ENCODE data around the gene BCAS1. TPM values are rescaled to one million over a fixed set of nuclear protein-coding genes. Genes with fewer than 3 reads are reported as not detected.

The BCAS1 gene
- total RNA-seq (under 1 TPM in 2 of 5 experiments, not detected in 3; 0.10 to 0.16 TPM), polyA plus RNA-seq (under 1 TPM in 1 of 2 donors, not detected in 1; 0.05 TPM), total RNA-seq (0.40 reads per million)

- H3K4me3 ChIP-seq (ENCODE audit: low read length) = no peak within 1 kb of the TSS
- H3K27ac Mint-ChIP-seq = peak within 1 kb of the TSS in 1 of 9 donors; percentile 27
- ATAC-seq = no peak
- DNase-seq = no peak
- peaks cover 0 to 7% (median 0%) of the 10 kb centered on the region in 7 donors for H3K4me1 Mint-ChIP-seq
- POLR2A ChIA-PET = no interaction called here
- peaks cover 0 to 3% (median 0%) of the 10 kb centered on the region in 11 donors for H3K9me3 Mint-ChIP-seq
- CTCF ChIA-PET = no interaction called here
- H3K4me1 ChIP-seq (ENCODE audit: control insufficient read depth in 2 of 2, insufficient read depth in 2 of 2, low read length in 2 of 2) = no peaks in the 10 kb centered on the region
- no peaks in the 10 kb centered on the region for H3K36me3 Mint-ChIP-seq
- H3K27me3 ChIP-seq (ENCODE audit: control insufficient read depth in 2 of 2, insufficient read depth in 2 of 2, low read length in 2 of 2) = no peaks in the 10 kb centered on the region
- no peak within 1 kb of the TSS for H3K27ac ChIP-seq (ENCODE audit: low read depth, low read length)
- no peaks in the 10 kb centered on the region for H3K9me3 ChIP-seq (ENCODE audit: control insufficient read depth in 2 of 3, low read length in 3 of 3)
- peaks cover 0 to 18% (median 0%) of the 10 kb centered on the region in 5 donors for H3K27me3 Mint-ChIP-seq
- intact Hi-C loops (cut with micrococcal nuclease) = no loop called here
- no peaks in the 10 kb centered on the region for H3K36me3 ChIP-seq (ENCODE audit: control insufficient read depth in 2 of 3, insufficient read depth in 3 of 3, low read length in 3 of 3)
- H3K4me3 Mint-ChIP-seq = no peak within 1 kb of the TSS
Measured at GRCh38 chr20:54070187-54070987, at the start of gene BCAS1. Gene BCAS1, minus strand, starts transcription at chr20:54070594. Its CDS starts 11,876 bp downstream, at chr20:54058718.

GRCh38 chr20:54119744-54120143, 49.4 kb upstream of the BCAS1 start:
- Histone ChIP-seq H3K27ac (ENCODE audit: low read depth, low read length) (no peak overlapping the region), H3K27me3 (ENCODE audit: control insufficient read depth in 2 of 2, insufficient read depth in 2 of 2, low read length in 2 of 2) (no peaks in the 10 kb centered on the region), H3K4me3 (ENCODE audit: low read length) (no peak overlapping the region), H3K9me3 (ENCODE audit: control insufficient read depth in 2 of 3, low read length in 3 of 3) (no peaks in the 10 kb centered on the region), H3K4me1 (ENCODE audit: control insufficient read depth in 2 of 2, insufficient read depth in 2 of 2, low read length in 2 of 2) (no peaks in the 10 kb centered on the region), H3K36me3 (ENCODE audit: control insufficient read depth in 2 of 3, insufficient read depth in 3 of 3, low read length in 3 of 3) (no peaks in the 10 kb centered on the region)
- Mint-ChIP-seq H3K9me3 (no peaks in the 10 kb centered on the region), H3K4me3 (peak overlapping the region in 1 of 10 donors; percentile 27), H3K27me3 (peaks cover 0 to 7% (median under 1%) of the 10 kb centered on the region in 5 donors), H3K36me3 (no peaks in the 10 kb centered on the region), H3K4me1 (no peaks in the 10 kb centered on the region), H3K27ac (no peak overlapping the region)
- ChIA-PET CTCF (no interaction called here), POLR2A (no interaction called here)
- DNase-seq (no peak), ATAC-seq (no peak)
- intact Hi-C loops (cut with micrococcal nuclease) = no loop called here

- H3K27me3 Mint-ChIP-seq = peaks cover 11 to 15% (median 12%) of the 10 kb centered on the region in 5 donors
- intact Hi-C loops (cut with micrococcal nuclease) = no loop called here
- peaks cover 0 to 2% (median 0%) of the 10 kb centered on the region in 11 donors for H3K9me3 Mint-ChIP-seq
- DNase-seq (no peak), ATAC-seq (no peak)
- H3K4me1 Mint-ChIP-seq = peaks cover 0 to 4% (median 0%) of the 10 kb centered on the region in 7 donors
- Histone ChIP-seq H3K4me1 (ENCODE audit: control insufficient read depth in 2 of 2, insufficient read depth in 2 of 2, low read length in 2 of 2) (no peaks in the 10 kb centered on the region), H3K4me3 (ENCODE audit: low read length) (no peak overlapping the region), H3K27me3 (ENCODE audit: control insufficient read depth in 2 of 2, insufficient read depth in 2 of 2, low read length in 2 of 2) (no peaks in the 10 kb centered on the region), H3K9me3 (ENCODE audit: control insufficient read depth in 2 of 3, low read length in 3 of 3) (no peaks in the 10 kb centered on the region), H3K27ac (ENCODE audit: low read depth, low read length) (no peak overlapping the region), H3K36me3 (ENCODE audit: control insufficient read depth in 2 of 3, insufficient read depth in 3 of 3, low read length in 3 of 3) (no peaks in the 10 kb centered on the region)
- no peak overlapping the region for H3K27ac Mint-ChIP-seq
- H3K36me3 Mint-ChIP-seq = no peaks in the 10 kb centered on the region
- ChIA-PET CTCF (no interaction called here), POLR2A (no interaction called here)
- H3K4me3 Mint-ChIP-seq = no peak overlapping the region
Measured at GRCh38 chr20:54118220-54119001, 48.0 kb upstream of the BCAS1 start.

GRCh38 chr20:54116550-54117235, 46.3 kb upstream of the BCAS1 start:
- Mint-ChIP-seq H3K27ac (no peak overlapping the region), H3K36me3 (no peaks in the 10 kb centered on the region), H3K4me3 (no peak overlapping the region), H3K4me1 (peaks cover 0 to 4% (median 0%) of the 10 kb centered on the region in 7 donors), H3K9me3 (peaks cover 0 to 2% (median 0%) of the 10 kb centered on the region in 11 donors), H3K27me3 (peaks cover 12 to 17% (median 14%) of the 10 kb centered on the region in 5 donors)
- Histone ChIP-seq H3K4me3 (ENCODE audit: low read length) (no peak overlapping the region), H3K4me1 (ENCODE audit: control insufficient read depth in 2 of 2, insufficient read depth in 2 of 2, low read length in 2 of 2) (no peaks in the 10 kb centered on the region), H3K9me3 (ENCODE audit: control insufficient read depth in 2 of 3, low read length in 3 of 3) (no peaks in the 10 kb centered on the region), H3K27me3 (ENCODE audit: control insufficient read depth in 2 of 2, insufficient read depth in 2 of 2, low read length in 2 of 2) (no peaks in the 10 kb centered on the region), H3K27ac (ENCODE audit: low read depth, low read length) (no peak overlapping the region), H3K36me3 (ENCODE audit: control insufficient read depth in 2 of 3, insufficient read depth in 3 of 3, low read length in 3 of 3) (no peaks in the 10 kb centered on the region)
- DNase-seq = no peak
- ChIA-PET POLR2A (no interaction called here), CTCF (no interaction called here)
- ATAC-seq = no peak
- intact Hi-C loops (cut with micrococcal nuclease) = no loop called here

- ChIA-PET CTCF (no interaction called here), POLR2A (no interaction called here)
- peaks cover 0 to 4% (median 0%) of the 10 kb centered on the region in 7 donors for H3K4me1 Mint-ChIP-seq
- H3K9me3 Mint-ChIP-seq = peaks cover 0 to 7% (median 0%) of the 10 kb centered on the region in 11 donors
- ATAC-seq (no peak), DNase-seq (no peak)
- peaks cover 0 to 4% (median 0%) of the 10 kb centered on the region in 5 donors for H3K36me3 Mint-ChIP-seq
- H3K27ac ChIP-seq (ENCODE audit: low read depth, low read length) = no peak overlapping the region
- no peak overlapping the region for H3K27ac Mint-ChIP-seq
- H3K36me3 ChIP-seq (ENCODE audit: control insufficient read depth in 2 of 3, insufficient read depth in 3 of 3, low read length in 3 of 3) = no peaks in the 10 kb centered on the region
- H3K9me3 ChIP-seq (ENCODE audit: control insufficient read depth in 2 of 3, low read length in 3 of 3) = no peaks in the 10 kb centered on the region
- no peak overlapping the region for H3K4me3 Mint-ChIP-seq
- peaks cover 14 to 17% (median 16%) of the 10 kb centered on the region in 5 donors for H3K27me3 Mint-ChIP-seq
- H3K27me3 ChIP-seq (ENCODE audit: control insufficient read depth in 2 of 2, insufficient read depth in 2 of 2, low read length in 2 of 2) = no peaks in the 10 kb centered on the region
- H3K4me1 ChIP-seq (ENCODE audit: control insufficient read depth in 2 of 2, insufficient read depth in 2 of 2, low read length in 2 of 2) = no peaks in the 10 kb centered on the region
- H3K4me3 ChIP-seq (ENCODE audit: low read length) = no peak overlapping the region
- intact Hi-C loops (cut with micrococcal nuclease) = no loop called here
Measured at GRCh38 chr20:54115172-54115854, 44.9 kb upstream of the BCAS1 start.

- Histone ChIP-seq H3K4me1 (ENCODE audit: control insufficient read depth in 2 of 2, insufficient read depth in 2 of 2, low read length in 2 of 2) (no peaks in the 10 kb centered on the region), H3K27ac (ENCODE audit: low read depth, low read length) (no peak overlapping the region), H3K4me3 (ENCODE audit: low read length) (no peak overlapping the region), H3K9me3 (ENCODE audit: control insufficient read depth in 2 of 3, low read length in 3 of 3) (no peaks in the 10 kb centered on the region), H3K27me3 (ENCODE audit: control insufficient read depth in 2 of 2, insufficient read depth in 2 of 2, low read length in 2 of 2) (no peaks in the 10 kb centered on the region), H3K36me3 (ENCODE audit: control insufficient read depth in 2 of 3, insufficient read depth in 3 of 3, low read length in 3 of 3) (no peaks in the 10 kb centered on the region)
- H3K36me3 Mint-ChIP-seq = peaks cover 0 to 4% (median 0%) of the 10 kb centered on the region in 5 donors
- H3K4me3 Mint-ChIP-seq = no peak overlapping the region
- intact Hi-C loops (cut with micrococcal nuclease) = no loop called here
- peaks cover 0 to 7% (median 0%) of the 10 kb centered on the region in 11 donors for H3K9me3 Mint-ChIP-seq
- DNase-seq (no peak), ATAC-seq (no peak)
- peaks cover 0 to 4% (median 0%) of the 10 kb centered on the region in 7 donors for H3K4me1 Mint-ChIP-seq
- POLR2A ChIA-PET = interaction anchor here (0.7 kb wide), 1 partner anchor 35 kb away, joined by 3 read pairs; no protein-coding TSS in a partner anchor
- H3K27ac Mint-ChIP-seq = no peak overlapping the region
- CTCF ChIA-PET = no interaction called here
- peaks cover 14 to 17% (median 16%) of the 10 kb centered on the region in 5 donors for H3K27me3 Mint-ChIP-seq
Measured at GRCh38 chr20:54114109-54114508, 43.7 kb upstream of the BCAS1 start.

Data from naive thymus-derived CD4-positive, alpha-beta T cell (primary cell).